ENCODE data around the gene ELAC1. TPM values are rescaled to one million over a fixed set of nuclear protein-coding genes. Genes with fewer than 3 reads are reported as not detected.

Gene ELAC1
- total and polyA plus RNA-seq, 2 of the 8 experiments (the other 6 are each of a cell fraction or from before 2014, with no cell fraction given) = 2.3 to 3.4 TPM

DNA sequence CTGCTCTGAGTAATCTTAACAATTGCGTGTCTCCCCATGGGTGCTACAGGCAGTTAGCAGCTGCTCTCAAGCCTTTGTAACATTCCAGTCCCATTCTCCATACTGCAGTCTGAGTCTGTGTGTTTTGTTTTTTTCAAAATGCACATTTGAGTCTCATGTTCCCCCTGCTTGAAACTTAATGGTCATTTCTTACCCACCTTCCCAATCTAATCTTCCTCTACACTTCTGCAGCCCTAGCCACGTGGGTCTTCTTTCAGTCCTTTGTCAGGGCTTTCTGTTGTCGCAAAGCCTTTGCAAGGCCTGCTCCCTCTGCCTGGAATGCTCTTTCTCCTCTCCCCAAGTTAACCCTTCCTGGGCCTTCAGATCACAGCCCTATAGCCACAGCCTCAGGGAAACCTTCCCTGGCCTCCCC is 24.5 kb downstream of the ELAC1 start (continued):
- TF ChIP-seq JUND (IDR thresholded peaks at IDR 0.05; ENCODE audit: low read length) = no peak
- peak in 1 of 2 experiments; percentile 20; a peak in 1 of 4 replicates for TF ChIP-seq RAD21 (IDR thresholded peaks at IDR 0.05 in 1 of 2, conservative IDR thresholded peaks at IDR 0.05 in 1 of 2; ENCODE audit: low read depth in 2 of 2, low read length in 2 of 2)
- TF ChIP-seq CREB1 (IDR thresholded peaks at IDR 0.05) = no peak
- TF ChIP-seq ASH2L (IDR thresholded peaks at IDR 0.05; ENCODE audit: low read length) = peak; percentile 45
- TF ChIP-seq CBX8 (IDR thresholded peaks at IDR 0.05; ENCODE audit: borderline replicate concordance, low read depth, low read length) = no peak
- TF ChIP-seq SIN3A (conservative IDR thresholded peaks at IDR 0.05 in 1 of 2, IDR thresholded peaks at IDR 0.05 in 1 of 2; ENCODE audit: low read depth in 1 of 2, low read length in 2 of 2) = no peak
- TF ChIP-seq HDAC6 (IDR thresholded peaks at IDR 0.05; ENCODE audit: low read depth, low read length) = no peak
- no peak for TF ChIP-seq NRF1 (IDR thresholded peaks at IDR 0.05; ENCODE audit: low read depth, low read length)
- 0 out of 4 replicates have a peak, but pooled peaks of 1 of the 2 experiments have one; percentile 23 for TF ChIP-seq HDAC2 (IDR thresholded peaks at IDR 0.05; ENCODE audit: borderline replicate concordance in 1 of 2, low read depth in 2 of 2, low read length in 2 of 2)
- TF ChIP-seq, protein P1, sequence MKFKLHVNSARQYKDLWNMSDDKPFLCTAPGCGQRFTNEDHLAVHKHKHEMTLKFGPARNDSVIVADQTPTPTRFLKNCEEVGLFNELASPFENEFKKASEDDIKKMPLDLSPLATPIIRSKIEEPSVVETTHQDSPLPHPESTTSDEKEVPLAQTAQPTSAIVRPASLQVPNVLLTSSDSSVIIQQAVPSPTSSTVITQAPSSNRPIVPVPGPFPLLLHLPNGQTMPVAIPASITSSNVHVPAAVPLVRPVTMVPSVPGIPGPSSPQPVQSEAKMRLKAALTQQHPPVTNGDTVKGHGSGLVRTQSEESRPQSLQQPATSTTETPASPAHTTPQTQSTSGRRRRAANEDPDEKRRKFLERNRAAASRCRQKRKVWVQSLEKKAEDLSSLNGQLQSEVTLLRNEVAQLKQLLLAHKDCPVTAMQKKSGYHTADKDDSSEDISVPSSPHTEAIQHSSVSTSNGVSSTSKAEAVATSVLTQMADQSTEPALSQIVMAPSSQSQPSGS (IDR thresholded peaks at IDR 0.05; ENCODE audit: low read length) = peak; percentile 31; the same call in 1 of the 2 replicates
- TF ChIP-seq SP4 (IDR thresholded peaks at IDR 0.05; ENCODE audit: low read length) = no peak
- TF ChIP-seq FOSL1 (IDR thresholded peaks at IDR 0.05; ENCODE audit: insufficient read depth, low read depth, low read length) = no peak
- TF ChIP-seq POLR2A (IDR thresholded peaks at IDR 0.05; ENCODE audit: control extremely low read depth in 1 of 2, low read depth in 2 of 2, low read length in 2 of 2) = peak in 1 of 2 experiments; percentile 34; a peak in 2 of 3 replicates
- no peak for TF ChIP-seq PHF8 (conservative IDR thresholded peaks at IDR 0.05; ENCODE audit: low read depth, low read length)
- peak; percentile 90 for TF ChIP-seq TEAD4 (IDR thresholded peaks at IDR 0.05; ENCODE audit: low read depth, low read length)
- TF ChIP-seq, protein P2, sequence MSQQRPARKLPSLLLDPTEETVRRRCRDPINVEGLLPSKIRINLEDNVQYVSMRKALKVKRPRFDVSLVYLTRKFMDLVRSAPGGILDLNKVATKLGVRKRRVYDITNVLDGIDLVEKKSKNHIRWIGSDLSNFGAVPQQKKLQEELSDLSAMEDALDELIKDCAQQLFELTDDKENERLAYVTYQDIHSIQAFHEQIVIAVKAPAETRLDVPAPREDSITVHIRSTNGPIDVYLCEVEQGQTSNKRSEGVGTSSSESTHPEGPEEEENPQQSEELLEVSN (IDR thresholded peaks at IDR 0.05) = no peak
- TF ChIP-seq TBP (IDR thresholded peaks at IDR 0.05; ENCODE audit: low read depth, low read length) = no peak

Measured in H1 (cell line).